NCI-H128 (cell line): ENCODE results near the gene SMYD3.
"Not testable (repeated sequence)": the region's sequence is repeated elsewhere in the genome, so short reads cannot be mapped to it uniquely, and the experiment has no call there.

Experiments
- DNase-seq: peaks from one replicate; lab custom pipeline; 2025; ENCODE audit not compliant: unreplicated experiment; lab: John Stamatoyannopoulos, UW

Gene SMYD3

DNA sequence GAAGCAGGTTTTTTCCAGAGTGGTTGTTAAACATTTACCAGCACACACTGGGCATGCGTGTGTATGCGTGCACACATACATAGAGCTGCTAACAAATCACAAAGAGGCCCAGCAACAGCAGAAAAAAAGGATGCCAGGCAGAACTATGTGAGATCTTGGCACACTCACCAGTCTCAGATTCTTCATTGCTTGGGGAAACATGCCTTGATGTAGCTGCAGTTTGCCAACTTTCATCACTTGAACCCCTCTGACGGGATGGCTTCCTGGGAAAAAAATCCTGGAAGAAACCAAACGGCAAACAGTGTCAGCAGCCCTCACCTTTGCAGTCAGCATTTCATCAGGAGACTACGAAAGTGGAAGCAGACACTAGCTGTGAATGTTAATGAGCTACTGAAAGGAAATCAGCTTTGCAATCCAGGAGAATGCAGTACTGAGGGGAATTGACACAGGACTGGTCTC lies 743.2 kb downstream of the SMYD3 start:
- DNase-seq, result no peak

DNA sequence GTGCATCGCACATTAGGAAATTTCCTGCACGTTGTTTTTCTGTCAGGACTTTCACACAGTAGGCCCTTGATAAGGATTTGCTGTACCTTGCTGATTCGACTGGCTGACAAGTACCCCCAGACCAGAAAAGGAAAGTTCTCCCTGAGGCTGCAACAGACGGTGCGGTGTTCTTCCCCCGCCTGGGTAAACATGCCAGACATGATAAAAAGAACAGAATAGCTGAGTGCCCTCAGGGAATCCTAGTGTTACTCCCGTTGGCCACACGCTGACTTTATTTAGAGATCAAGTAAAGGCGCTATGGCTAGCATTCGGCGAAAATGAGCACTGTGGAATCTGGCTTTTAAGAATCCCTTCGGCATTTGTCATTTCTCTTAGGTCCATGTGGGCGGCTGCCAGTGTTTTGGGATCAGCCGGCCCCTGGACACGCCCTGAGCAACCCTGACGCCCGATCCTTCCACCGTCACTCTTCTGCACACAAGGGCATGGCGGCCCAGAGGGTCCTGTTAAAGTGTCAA lies 744.6 kb downstream of the SMYD3 start:
- DNase-seq, result no peak

DNA sequence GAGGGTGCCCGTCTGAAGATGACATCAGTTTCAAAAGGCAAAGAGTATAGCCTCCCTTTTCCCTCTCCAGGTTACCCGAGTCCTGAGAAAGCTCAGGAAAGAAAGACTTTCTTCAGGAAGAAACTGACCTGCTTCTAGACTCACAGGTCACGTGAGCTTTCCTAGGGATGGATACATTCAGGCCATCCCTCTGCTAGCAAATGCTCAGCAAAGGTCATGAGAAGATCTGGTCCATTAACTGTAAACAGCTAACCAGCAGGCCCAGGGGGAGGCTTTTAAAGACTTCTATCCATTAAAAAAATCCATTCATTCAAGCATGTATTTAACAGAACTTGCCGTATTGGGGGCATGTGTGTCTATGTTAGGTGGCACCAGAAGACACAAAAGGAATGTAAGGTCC lies 746.8 kb downstream of the SMYD3 start:
- no peak for DNase-seq

DNA sequence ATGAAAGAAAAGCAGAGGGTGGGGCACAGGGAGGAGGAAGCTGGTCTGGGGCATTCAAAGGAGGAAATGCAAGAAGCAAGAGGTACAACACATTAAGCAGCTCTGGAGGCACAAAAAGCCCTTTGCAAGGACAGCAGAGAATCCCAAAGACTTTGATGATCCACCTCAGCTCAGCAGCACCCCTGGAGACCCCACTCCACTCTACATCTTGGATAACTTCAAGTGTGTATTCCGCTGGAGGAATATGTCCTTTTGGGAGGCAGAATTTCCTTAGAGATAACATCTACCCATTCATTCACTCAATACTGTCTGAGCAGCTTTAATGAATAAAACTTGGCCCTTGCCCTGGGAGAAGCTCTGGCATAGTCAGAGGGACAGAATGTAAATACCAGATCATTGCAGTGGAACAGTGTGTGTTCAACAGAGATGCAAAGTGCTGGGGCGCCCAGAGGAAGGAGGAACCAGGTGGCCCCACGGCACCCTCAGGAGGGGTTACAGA lies 752.6 kb downstream of the SMYD3 start:
- no peak for DNase-seq

DNA sequence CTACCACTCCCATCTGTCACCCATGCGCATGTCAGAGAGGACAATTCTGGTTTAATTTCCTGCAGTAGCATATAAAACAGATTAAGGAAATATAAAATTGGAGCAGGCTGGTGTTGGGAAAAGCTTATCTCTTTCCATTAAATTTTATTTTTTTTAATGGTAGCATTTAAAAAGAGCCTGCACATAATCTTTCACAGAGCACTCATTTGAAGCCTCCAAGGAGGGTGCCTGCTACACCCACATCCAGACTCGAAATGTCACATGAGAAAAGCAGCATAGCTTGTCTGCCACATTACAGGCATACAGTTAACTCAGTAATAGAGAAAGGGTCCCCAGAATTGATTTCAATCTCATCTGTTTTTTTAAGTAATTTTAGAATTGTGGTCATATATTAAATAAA lies 753.3 kb downstream of the SMYD3 start:
- DNase-seq, result no peak

DNA sequence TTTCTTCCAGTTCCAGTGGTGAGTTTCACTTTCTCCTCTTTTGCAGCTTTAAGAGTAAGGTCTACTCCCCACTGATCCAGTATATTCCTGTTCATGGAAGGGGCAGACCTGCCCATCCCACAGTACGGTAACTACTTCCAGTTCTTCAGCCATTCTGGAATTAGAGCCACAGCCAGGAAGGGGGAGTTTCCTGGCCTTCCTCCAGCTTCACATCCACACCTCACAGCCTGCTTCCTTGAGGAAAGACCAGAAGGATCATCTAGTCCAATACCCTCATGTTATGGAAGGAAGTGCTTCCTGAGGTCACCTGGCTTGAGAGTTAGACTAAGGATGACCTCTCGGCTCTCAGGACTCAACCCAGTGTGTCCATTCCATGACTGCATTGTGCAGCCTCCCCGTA lies 754.5 kb downstream of the SMYD3 start:
- DNase-seq, result no peak

DNA sequence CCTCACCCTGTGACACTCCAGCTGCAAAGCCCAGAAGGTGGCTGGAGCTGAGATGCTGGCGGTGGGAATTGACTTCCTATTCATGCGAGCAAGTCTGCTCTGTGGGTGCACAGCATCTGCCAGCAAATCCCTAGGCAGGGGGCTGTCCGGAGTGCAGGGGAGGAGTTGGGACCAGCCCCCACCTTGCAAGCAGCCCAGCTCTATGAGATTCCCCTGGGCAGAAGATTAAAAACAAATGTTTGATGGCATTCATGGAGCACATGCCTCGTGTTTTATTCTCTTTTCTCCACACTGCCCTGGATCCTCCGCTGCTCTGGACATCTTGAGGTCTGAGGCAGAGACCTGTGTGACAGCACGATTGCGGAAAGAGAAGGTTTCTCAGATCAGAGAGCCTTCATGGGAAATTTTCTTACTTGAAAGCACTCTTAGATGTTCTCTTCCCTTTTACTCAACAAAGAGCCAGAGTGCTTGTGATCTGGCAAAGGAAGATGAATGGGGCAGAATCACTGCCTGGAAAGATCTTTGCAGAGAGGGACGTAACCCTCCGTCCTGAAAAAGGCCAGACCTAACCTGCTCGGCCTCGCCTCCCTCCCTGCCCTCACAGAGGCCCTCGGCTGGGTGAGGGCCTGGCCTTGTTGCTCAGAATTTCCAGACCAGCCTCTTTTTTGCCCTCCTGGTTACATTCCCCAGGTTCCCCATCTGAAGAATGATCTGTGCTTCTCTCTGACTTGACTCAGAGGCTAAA lies 755.2 kb downstream of the SMYD3 start:
- DNase-seq, result no peak

DNA sequence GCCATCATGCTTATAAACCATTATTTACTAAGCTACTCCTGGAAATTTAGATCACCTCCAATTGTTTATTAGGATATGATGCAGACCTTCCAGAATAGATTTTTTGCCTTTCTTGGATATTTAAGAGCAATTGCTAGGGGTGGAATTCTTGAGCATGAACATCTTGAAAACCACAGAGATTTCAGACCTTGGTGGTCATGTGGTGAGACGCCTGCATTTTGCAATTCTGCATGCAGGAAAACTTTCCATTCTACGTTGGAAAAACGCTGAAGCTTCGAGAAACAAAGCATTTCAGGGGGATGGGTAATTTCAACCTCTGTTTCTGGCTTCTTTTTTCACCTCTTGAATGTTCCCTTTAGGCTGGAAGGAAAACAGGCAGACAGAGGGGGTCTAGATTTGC lies 756.0 kb downstream of the SMYD3 start:
- no peak for DNase-seq

DNA sequence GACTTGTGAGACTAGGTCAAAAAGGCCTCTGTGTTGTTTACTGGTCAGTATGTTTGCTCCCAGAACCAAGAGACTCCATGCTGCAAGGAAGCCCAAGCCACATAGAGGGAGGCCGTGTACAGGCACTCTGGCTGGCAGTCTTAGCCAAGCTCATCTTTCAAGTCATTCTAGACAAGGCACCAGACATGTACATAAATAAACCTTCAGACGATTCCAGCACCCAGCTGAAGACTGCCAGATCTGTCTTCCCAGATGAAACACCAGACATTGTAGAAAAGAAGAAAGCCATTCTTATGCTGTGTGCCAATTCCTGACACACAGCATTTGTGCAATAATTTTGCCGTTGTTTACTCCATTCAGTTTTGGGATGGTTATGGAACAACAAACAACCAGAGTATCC lies 756.8 kb downstream of the SMYD3 start:
- no peak for DNase-seq

DNA sequence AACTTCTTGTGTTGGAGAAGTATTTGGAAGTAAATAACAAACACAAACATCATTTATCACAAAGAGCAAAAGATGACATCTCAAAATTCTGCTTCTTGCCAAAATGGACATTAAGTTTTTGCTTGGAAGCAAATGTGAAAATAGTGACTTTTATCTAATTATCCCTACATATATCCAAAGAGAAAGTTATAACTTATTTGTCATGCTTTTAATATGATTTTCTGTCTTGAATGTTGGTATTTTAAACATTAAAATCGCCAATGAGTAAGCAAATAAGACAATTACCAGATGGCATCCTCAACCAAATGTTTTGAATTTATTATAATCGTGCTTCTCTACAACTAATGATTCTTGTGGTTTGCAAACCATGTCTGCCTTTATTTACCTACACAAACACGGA lies 758.0 kb downstream of the SMYD3 start:
- no peak for DNase-seq

DNA sequence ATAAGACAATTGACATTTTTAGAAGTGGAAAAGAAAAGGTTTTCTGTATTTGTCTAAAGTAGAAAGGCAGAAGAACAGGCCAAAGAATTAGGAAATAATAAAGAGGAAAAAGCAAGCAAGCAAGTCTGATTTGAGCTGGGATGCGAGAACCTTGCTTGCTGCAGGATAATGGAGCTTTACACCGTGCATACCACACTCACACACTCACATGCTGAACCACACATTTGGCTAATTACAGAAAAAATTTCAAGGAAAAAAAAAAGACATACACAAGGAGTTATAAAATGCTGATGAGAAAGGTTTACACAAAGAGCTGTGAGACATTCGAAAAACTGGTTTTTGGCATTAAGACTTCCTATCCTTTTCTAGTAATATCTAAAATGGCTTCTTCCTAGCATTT lies 758.4 kb downstream of the SMYD3 start:
- no peak for DNase-seq

DNA sequence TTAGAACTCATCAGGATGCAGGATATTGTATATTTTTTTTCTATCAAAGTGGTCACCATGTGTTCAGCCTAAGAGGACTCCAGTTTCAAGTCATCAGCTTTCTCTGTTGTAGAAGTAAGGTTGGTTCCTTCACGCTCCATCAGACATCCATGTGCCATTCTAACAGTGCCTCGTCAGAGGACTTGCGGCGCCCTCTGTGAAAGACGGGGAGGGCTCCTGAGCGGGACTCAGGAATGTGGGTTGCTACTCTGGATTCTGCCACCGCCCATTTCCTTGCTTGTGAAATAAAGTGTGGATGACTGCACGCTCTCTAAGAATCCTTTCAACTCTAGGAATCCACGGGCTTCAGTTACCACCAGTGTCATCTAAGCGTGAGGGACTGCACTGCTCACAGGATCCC lies 758.8 kb downstream of the SMYD3 start:
- no peak for DNase-seq

DNA sequence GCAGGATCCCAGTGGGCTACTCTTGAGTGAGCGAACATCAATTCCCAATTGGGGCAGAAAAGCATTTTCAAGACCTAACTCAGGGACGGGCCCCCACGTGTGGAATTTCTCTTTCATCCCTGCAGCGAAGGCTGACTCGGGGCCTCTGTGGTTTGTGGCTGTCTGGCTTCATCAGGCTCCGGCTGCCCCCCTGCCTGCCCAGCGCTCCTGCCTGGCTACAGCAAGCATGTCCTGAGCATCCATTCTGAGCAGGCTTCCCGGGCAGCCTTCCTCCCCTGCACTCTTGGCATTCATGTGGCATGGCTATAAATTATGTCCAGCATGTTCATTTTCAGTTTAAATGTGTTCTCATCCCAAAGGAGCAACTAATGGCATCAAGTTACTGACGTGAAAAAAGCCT lies 764.2 kb downstream of the SMYD3 start:
- DNase-seq, result peak; percentile 41

DNA sequence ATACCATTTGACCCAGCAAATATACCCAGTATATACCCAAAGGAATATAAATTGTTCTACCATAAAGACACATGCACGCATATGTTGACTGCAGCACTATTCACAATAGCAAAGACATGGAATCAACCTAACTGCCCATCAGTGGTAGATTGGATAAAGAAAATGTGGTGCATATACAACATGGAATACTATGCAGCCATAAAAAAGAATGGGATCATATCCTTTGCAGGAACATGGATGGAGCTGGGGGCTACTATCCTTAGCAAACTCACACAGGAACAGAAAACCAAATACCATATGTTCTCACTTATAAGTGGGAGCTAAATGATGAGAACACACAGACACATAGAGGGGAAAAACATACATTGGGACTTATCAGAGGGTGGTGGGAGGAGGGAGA lies 766.7 kb downstream of the SMYD3 start:
- not testable (repeated sequence) for DNase-seq

DNA sequence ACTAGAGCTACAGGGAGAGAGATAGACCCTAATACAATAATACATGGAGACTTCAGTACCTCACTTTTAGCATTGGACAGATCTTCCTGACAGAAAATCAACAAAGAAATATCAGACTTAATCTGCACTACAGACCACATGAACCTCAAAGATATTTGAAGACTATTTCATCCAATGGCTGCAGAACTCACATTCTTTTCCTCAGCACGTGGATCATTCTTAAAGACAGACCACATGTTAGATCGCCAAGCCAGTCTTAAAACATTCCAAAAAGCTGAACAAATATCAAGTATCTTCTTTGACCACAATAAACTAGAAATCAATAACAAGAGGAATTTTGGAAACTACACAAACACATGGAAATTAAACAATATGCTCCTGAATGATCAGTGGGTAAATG lies 776.3 kb downstream of the SMYD3 start:
- DNase-seq, result no peak

DNA sequence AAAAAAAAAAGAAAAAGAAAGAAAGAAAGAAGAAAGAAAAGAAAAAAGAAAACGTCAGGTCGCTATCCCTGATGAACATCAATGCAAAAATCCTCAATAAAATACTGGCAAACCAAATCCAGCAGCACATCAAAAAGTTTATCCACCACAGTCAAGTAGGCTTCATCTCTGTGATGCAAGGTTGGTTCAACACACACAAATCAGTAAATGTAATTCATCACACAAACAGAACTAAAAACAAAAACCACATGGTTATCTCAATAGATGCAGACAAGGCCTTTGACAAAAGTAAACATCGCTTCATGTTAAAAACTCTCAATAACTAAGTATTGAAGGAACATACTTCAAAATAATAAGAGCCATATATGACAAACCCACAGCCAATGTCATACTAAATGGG lies 779.0 kb downstream of the SMYD3 start:
- DNase-seq, result not testable (repeated sequence)

DNA sequence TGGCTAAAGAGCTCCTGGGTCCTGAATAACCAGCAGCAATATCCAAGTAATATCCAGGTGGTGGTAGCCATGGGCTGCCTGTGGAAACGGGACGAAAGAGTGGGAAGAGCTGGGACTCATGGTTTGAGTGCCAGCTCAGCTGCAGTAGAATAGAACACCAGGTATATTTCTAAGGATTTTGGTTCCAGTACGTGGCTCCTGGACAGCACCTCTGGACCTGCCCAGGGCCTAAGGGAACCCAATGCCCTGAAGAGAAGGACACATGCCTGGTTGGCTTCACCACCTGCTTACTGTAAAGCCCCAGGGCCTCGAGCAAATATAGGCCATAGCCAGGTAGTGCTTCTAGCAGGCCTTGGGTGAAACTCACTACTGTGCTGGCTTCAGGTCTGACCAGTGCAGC lies 785.6 kb downstream of the SMYD3 start:
- no peak for DNase-seq

DNA sequence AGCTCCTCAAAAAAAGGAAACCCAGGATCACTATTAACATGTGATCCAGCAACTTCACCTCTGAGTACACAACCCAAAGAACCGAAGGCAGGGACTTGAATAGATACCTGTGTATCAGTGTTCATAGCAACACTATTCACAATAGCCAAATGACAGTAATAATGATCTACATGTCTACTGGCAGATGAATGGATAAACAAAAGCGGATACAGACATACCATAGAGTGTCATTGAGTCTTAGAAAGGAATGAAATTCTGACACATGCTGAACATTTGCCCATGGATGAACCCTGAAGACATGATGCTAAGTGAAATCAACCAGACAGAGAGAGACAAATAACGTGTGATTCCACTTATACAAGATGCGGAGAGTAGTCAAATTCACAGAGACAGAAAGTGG lies 788.1 kb downstream of the SMYD3 start:
- DNase-seq, result no peak

DNA sequence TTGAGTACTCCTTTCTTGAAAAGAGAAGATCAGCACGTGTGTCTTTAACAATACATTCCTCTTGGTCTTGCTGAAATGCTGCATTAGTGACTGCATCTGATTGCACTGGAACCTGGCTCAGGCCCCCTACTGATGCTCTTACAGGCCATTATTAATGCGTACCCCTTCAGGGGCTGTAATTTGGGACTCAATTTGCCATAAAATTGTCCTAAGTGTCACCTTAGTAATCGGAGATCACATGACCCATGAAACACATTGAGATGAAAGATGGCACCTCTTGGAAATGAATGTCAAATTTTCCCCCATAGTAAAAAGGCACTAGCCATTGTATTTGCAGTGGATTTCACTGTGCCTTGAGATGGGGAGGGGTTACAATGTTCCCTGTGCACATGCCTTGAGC lies 789.0 kb downstream of the SMYD3 start:
- DNase-seq, result no peak

DNA sequence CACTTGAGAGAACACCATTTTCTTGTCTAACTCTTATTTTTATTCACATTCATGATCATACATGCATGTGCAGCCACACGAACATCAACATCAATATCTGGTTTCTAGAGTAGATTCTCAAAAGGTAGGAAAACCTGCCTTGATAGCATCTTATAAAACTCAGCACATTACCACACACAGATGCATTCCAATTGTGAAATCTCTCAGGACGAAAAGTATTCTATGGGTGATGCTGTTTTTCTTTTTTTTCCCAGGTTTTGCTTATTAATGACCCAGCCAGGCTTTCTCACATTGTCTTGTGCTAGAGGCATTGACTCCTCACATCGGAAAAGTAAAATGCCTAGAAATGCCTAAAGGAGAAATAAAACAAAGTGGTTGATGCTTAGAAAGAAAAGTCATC lies 789.5 kb downstream of the SMYD3 start:
- no peak for DNase-seq

DNA sequence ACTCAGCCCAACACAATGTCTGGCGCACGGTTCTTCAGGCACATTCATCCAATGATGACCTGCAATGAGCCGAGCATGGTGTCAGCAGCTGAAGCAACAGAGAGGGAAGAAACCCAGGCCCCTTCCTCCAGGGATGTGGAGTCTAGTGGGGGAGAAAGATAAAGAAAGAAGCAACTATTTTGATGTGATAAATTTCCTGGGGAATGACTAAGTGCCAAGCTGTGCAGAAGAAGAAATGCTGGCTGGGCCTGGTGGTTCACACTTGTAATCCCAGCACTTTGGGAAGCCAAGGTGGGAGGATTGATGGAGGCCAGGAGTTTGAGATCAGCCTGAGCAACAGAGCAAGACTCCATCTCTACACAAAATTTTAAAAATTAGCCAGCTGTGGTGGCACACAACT lies 790.5 kb downstream of the SMYD3 start:
- no peak for DNase-seq

DNA sequence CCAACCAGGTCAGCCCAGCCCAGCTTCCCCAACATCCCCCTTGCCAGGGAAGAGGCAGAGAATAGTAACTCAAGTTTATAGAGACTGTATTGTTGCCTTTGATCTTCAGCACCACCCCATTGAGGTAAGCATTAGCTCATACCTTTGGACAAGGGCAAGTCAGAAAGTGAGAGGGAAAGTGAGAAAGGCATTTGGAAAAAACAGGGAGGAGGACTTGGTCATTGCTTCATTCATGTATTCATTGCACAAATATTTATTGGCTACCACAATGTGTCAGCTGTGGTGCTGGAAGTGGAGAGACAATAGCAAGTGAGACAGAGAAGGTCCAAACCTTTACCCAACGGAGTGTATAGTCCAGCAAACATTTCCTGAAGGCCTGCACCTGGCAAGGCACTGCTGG lies 791.1 kb downstream of the SMYD3 start:
- no peak for DNase-seq

DNA sequence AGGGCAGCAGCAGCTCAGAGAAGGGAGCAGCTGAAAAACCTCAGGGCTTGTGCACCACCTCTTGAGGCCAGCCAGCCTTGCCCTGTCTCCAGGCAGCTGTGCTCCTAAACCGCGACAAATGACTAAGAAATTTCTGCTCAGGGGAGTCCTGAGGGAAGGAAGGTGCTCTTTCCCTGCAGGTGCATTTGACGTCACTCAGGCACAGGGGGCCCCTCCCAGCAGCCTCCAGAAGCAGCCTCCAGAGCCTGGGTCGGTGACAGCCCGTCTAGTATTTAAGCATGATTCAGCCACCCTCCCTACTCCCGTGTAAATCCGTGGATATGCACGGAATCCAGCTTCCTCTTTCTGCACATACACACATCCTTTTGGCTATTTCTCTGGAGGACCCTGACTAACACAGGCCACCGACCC lies 791.8 kb downstream of the SMYD3 start:
- no peak for DNase-seq
